Stimulated activated CD4-positive, alpha-beta T cell treated with anti-CD3 and anti-CD28 coated beads, Interleukin-4, amount 100 ng/mL, for 4 hours (primary cell): ENCODE data around the gene PDIA2.

Experiments
- DNase-seq, 2 experiments: peaks; one replicate each; pipeline ENCODE4 v3.0.0-alpha.2; 2020

The PDIA2 gene

GRCh38 chr16:280991-281659 lies 1.8 kb upstream of the PDIA2 start:
- no peak for DNase-seq

- no peak for DNase-seq
Observed at GRCh38 chr16:281660-282255, 1.2 kb upstream of the PDIA2 start.

- DNase-seq: no peak
Observed at GRCh38 chr16:282491-282890, 473 bp upstream of the PDIA2 start.

GRCh38 chr16:284204-285120 lies 1.5 kb downstream of the PDIA2 start:
- no peak for DNase-seq

GRCh38 chr16:285146-286055 lies 2.4 kb downstream of the PDIA2 start:
- no peak for DNase-seq

- DNase-seq: no peak
Observed at GRCh38 chr16:286491-287297, 3.7 kb downstream of the PDIA2 start.

- DNase-seq: no peak
Observed at GRCh38 chr16:287298-287811, 4.4 kb downstream of the PDIA2 start.

- no peak for DNase-seq
Observed at GRCh38 chr16:287981-288920, 5.3 kb downstream of the PDIA2 start.

GRCh38 chr16:289395-289997 lies 6.5 kb downstream of the PDIA2 start:
- DNase-seq: no peak

- no peak for DNase-seq
Observed at GRCh38 chr16:290015-290680, 7.2 kb downstream of the PDIA2 start.

GRCh38 chr16:290681-291405 lies 7.9 kb downstream of the PDIA2 start:
- DNase-seq: no peak

GRCh38 chr16:291539-291938 lies 8.6 kb downstream of the PDIA2 start:
- DNase-seq: no peak

GRCh38 chr16:293043-293775 lies 10.2 kb downstream of the PDIA2 start:
- no peak for DNase-seq

GRCh38 chr16:296276-296675 lies 13.3 kb downstream of the PDIA2 start:
- no peak for DNase-seq

GRCh38 chr16:296806-297510 lies 14.0 kb downstream of the PDIA2 start:
- no peak for DNase-seq

GRCh38 chr16:297832-298231 lies 14.9 kb downstream of the PDIA2 start:
- DNase-seq: no peak

- DNase-seq: no peak
Observed at GRCh38 chr16:301235-301634, 18.3 kb downstream of the PDIA2 start.
